Measurements from ENCODE around the gene ODF2. TPM values are rescaled to one million over a fixed set of nuclear protein-coding genes. Genes with fewer than 3 reads are reported as not detected.
A peak's percentile ranks its signal among the peaks of the same experiment; 100 is the strongest.
"Not testable (repeated sequence)": the region's sequence is repeated elsewhere in the genome, so short reads cannot be mapped to it uniquely, and the experiment has no call there.

ODF2 gene
- total RNA-seq, 1 donor from 2014 or later = 42.4 TPM

- Mint-ChIP-seq H3K27me3 (ENCODE audit: low read depth) (no peaks in the 10 kb centered on the region), H3K36me3 (peaks cover 14% of the 10 kb centered on the region), H3K9me3 (no peaks in the 10 kb centered on the region), H3K4me1 (no peaks in the 10 kb centered on the region), H3K4me3 (no peak overlapping the region), H3K27ac (no peak overlapping the region)
- no peak for DNase-seq (ENCODE audit: low spot score in 2 of 2, unreplicated experiment in 2 of 2)
- no peak for TF ChIP-seq CTCF (IDR thresholded peaks at IDR 0.05; ENCODE audit: unreplicated experiment)
Measured at GRCh38 chr9:128434340-128434739, 21.5 kb upstream of the ODF2 start.

GRCh38 chr9:128435611-128436010, 20.2 kb upstream of the ODF2 start:
- TF ChIP-seq CTCF (IDR thresholded peaks at IDR 0.05; ENCODE audit: unreplicated experiment) = no peak
- no peak overlapping the region for H3K27ac Mint-ChIP-seq
- H3K4me3 Mint-ChIP-seq = no peak overlapping the region
- peaks cover 12% of the 10 kb centered on the region for H3K36me3 Mint-ChIP-seq
- no peak for DNase-seq (ENCODE audit: low spot score in 2 of 2, unreplicated experiment in 2 of 2)
- H3K4me1 Mint-ChIP-seq = no peaks in the 10 kb centered on the region
- no peaks in the 10 kb centered on the region for H3K9me3 Mint-ChIP-seq
- H3K27me3 Mint-ChIP-seq (ENCODE audit: low read depth) = no peaks in the 10 kb centered on the region

- H3K9me3 Mint-ChIP-seq = no peaks in the 10 kb centered on the region
- peak; percentile 77 to 92 for DNase-seq (ENCODE audit: low spot score in 2 of 2, unreplicated experiment in 2 of 2)
- H3K27me3 Mint-ChIP-seq (ENCODE audit: low read depth) = no peaks in the 10 kb centered on the region
- no peak overlapping the region for H3K4me3 Mint-ChIP-seq
- H3K4me1 Mint-ChIP-seq = peaks cover 3% of the 10 kb centered on the region
- peaks cover 7% of the 10 kb centered on the region for H3K36me3 Mint-ChIP-seq
- TF ChIP-seq CTCF (IDR thresholded peaks at IDR 0.05; ENCODE audit: unreplicated experiment) = peak; percentile 99
- H3K27ac Mint-ChIP-seq = no peak overlapping the region
Measured at GRCh38 chr9:128438343-128439109, 17.3 kb upstream of the ODF2 start.

- TF ChIP-seq CTCF (IDR thresholded peaks at IDR 0.05; ENCODE audit: unreplicated experiment) = no peak
- DNase-seq (ENCODE audit: low spot score in 2 of 2, unreplicated experiment in 2 of 2) = no peak
- H3K27me3 Mint-ChIP-seq (ENCODE audit: low read depth) = no peaks in the 10 kb centered on the region
- peaks cover 7% of the 10 kb centered on the region for H3K36me3 Mint-ChIP-seq
- H3K4me3 Mint-ChIP-seq = no peak overlapping the region
- H3K27ac Mint-ChIP-seq = no peak overlapping the region
- H3K4me1 Mint-ChIP-seq = peaks cover 3% of the 10 kb centered on the region
- no peaks in the 10 kb centered on the region for H3K9me3 Mint-ChIP-seq
Measured at GRCh38 chr9:128439273-128439672, 16.5 kb upstream of the ODF2 start.

- Mint-ChIP-seq H3K36me3 (peaks cover 2% of the 10 kb centered on the region), H3K9me3 (no peaks in the 10 kb centered on the region), H3K27ac (no peak overlapping the region), H3K4me1 (peaks cover 3% of the 10 kb centered on the region), H3K4me3 (no peak overlapping the region), H3K27me3 (ENCODE audit: low read depth) (peaks cover 6% of the 10 kb centered on the region)
- TF ChIP-seq CTCF (IDR thresholded peaks at IDR 0.05; ENCODE audit: unreplicated experiment) = no peak
- no peak for DNase-seq (ENCODE audit: low spot score in 2 of 2, unreplicated experiment in 2 of 2)
Measured at GRCh38 chr9:128442150-128442549, 13.7 kb upstream of the ODF2 start.

- not testable (repeated sequence) for H3K4me3 Mint-ChIP-seq; DNase-seq (ENCODE audit: low spot score in 2 of 2, unreplicated experiment in 2 of 2); H3K27ac Mint-ChIP-seq; H3K27me3 Mint-ChIP-seq (ENCODE audit: low read depth); H3K36me3 Mint-ChIP-seq; H3K4me1 Mint-ChIP-seq; H3K9me3 Mint-ChIP-seq
Measured at GRCh38 chr9:128446505-128446904, 9.3 kb upstream of the ODF2 start.

Data from mesothelial cell of epicardium (in vitro differentiated cells).